Upper lobe of left lung (tissue), 6 donors: ENCODE measurements around the gene PTPRS. TPM values are rescaled to one million over a fixed set of nuclear protein-coding genes. Genes with fewer than 3 reads are reported as not detected.
"Not testable (repeated sequence)": the region's sequence is repeated elsewhere in the genome, so short reads cannot be mapped to it uniquely, and the experiment has no call there.

Experiments
- ATAC-seq, 2 donors: fragments of 200-7000 bp; cut with Tn5 transposase; one replicate each; pipeline ENCODE4 v1.9.1; 2022; ENCODE audit warnings: mild to moderate bottlenecking in 2 of 2, moderate library complexity in 2 of 2; ENCODE audit not compliant: low FRiP score in 2 of 2
- DNase-seq, 2 donors: peaks; one replicate each; pipeline ENCODE4 v3.0.0-alpha.2; 2019 to 2020
- H3K27ac ChIP-seq, 4 donors: fragments of 200-600 bp; sonication (generic); one replicate each; pipeline ENCODE4 v1.5.1; 2016 to 2019
- H3K27me3 ChIP-seq, 4 donors: fragments of 200-600 bp; sonication (generic); one replicate each; pipeline ENCODE4 v1.5.1; 2017 to 2019
- H3K36me3 ChIP-seq, 4 donors: fragments of 200-600 bp; sonication (generic); one replicate each; pipeline ENCODE4 v1.5.1; 2016 to 2019
- H3K4me1 ChIP-seq, 4 donors: fragments of 200-600 bp; sonication (generic); one replicate each; pipeline ENCODE4 v1.5.1; 2018 to 2019
- H3K4me3 ChIP-seq, 4 donors: fragments of 200-600 bp; sonication (generic); one replicate each; pipeline ENCODE4 v1.5.1; 2017 to 2019; ENCODE audit warnings: mild to moderate bottlenecking in 2 of 4, moderate library complexity in 1 of 4
- H3K9me3 ChIP-seq, 4 donors: fragments of 200-600 bp; sonication (generic); one replicate each; pipeline ENCODE4 v1.5.1; 2018 to 2019
- CTCF ChIP-seq, 6 experiments: fragments of 450-650 bp in 4 of 6; fragments of 200-600 bp in 2 of 6; sonication (generic) in 2 of 6; IDR thresholded peaks; one replicate each; pipeline ENCODE4 v1.5.1; 2016 to 2019; ENCODE audit warnings: antibody characterized with exemption in 6 of 6
- EP300 ChIP-seq, 4 donors: sonication (generic); formaldehyde crosslinking; IDR thresholded peaks; one replicate each; pipeline ENCODE4 v1.5.1; 2017; ENCODE audit warnings: antibody characterized with exemption in 4 of 4, control low read depth in 2 of 4
- POLR2A ChIP-seq, 4 donors: fragments of 450-650 bp; IDR thresholded peaks; one replicate each; pipeline ENCODE4 v1.5.1; 2016 to 2017; ENCODE audit warnings: antibody characterized with exemption in 4 of 4, mild to moderate bottlenecking in 2 of 4
- POLR2AphosphoS5 ChIP-seq, 2 donors: sonication (generic); formaldehyde crosslinking; IDR thresholded peaks; one replicate each; pipeline ENCODE4 v1.5.1; 2017; ENCODE audit warnings: antibody characterized with exemption in 2 of 2
- WGBS, 2 donors: methylation state at CpG; one replicate each; pipeline ENCODE4 v1.1.5; 2017 to 2018; 5-methylcytosine and 5-hydroxymethylcytosine counted together
- total RNA-seq, 6 donors: library from RNA; depleted of rRNA in 4 of 6; stranded (reverse); fragments of >200 nt in 4 of 6; gene quantifications; one replicate each; pipeline versions ENCODE4 v1.1.0 to v1.2.1, GENCODE V29; 2016 to 2021
- donor health status: DM: no; HTN: no; CAD: no; lungs with moderate emphysema.
- donor health status: DM: no; HTN: yes; CAD: no; lungs with severe emphysema.

Gene PTPRS
- total RNA-seq, 6 donors from 2014 or later: 85.6 to 325 (median 146) TPM

DNA sequence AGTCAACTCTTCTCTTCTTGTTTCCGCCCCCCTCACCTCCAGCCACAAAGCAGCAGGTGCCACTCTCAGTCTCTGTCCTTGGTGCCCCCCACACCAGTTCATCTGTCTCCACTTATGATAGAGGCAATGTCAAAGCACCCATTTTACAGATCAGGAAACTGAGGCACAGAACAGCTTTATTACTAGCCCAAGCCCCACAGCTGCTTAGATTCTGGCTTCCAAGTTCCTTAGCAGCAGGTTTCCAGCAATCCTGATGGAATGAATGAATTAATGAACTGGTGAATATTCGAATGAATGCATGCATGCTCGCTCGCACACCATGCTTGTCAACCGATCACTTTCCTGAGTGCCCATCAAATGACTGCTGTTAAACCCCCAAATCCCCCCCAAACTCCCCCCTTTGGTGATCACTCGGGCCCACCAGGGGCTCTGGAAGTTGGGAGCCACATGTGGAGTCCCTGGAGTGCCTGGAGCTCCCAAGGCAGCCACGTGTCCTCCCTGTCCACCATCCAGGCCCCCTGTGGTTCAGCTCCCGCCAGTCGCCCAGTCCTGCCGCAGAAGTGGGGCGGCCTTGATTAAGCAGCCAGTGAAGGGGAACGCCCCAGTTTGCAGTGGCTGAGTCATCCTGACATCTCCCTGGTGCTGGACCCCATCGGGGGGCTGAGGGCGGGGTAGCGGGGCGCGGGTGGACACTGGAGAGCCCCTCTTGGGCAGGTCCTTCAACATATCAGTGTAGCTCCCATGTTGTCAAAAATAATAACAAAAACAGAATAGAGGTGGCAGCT, 6.8 kb downstream of the PTPRS start:
- no peaks in the 10 kb centered on the region for H3K9me3 ChIP-seq
- TF ChIP-seq POLR2AphosphoS5 (IDR thresholded peaks at IDR 0.05) (no peak), EP300 (IDR thresholded peaks at IDR 0.05) (no peak), CTCF (IDR thresholded peaks at IDR 0.05) (no peak), POLR2A (IDR thresholded peaks at IDR 0.05) (no peak)
- H3K27ac ChIP-seq: no peak overlapping the region
- H3K4me1 ChIP-seq: peaks cover 0 to 4% (median 0%) of the 10 kb centered on the region in 4 donors
- peaks cover 0 to 27% (median 14%) of the 10 kb centered on the region in 4 donors for H3K27me3 ChIP-seq
- no peaks in the 10 kb centered on the region for H3K36me3 ChIP-seq
- no peak for ATAC-seq
- H3K4me3 ChIP-seq: no peak overlapping the region
- 75 to 87% methylated on average over 17 of the region's 17 CpGs for WGBS, 2 donors
- DNase-seq: no peak

GRCh38 chr19:5332501-5332900, 8.1 kb downstream of the PTPRS start:
- TF ChIP-seq POLR2AphosphoS5 (IDR thresholded peaks at IDR 0.05) (no peak), POLR2A (IDR thresholded peaks at IDR 0.05) (no peak), EP300 (IDR thresholded peaks at IDR 0.05) (no peak), CTCF (IDR thresholded peaks at IDR 0.05) (no peak)
- ATAC-seq: no peak
- H3K9me3 ChIP-seq: no peaks in the 10 kb centered on the region
- WGBS, 2 donors: 90 to 93% methylated on average over 11 of the region's 11 CpGs
- no peak for DNase-seq
- no peak overlapping the region for H3K27ac ChIP-seq
- H3K4me1 ChIP-seq: no peaks in the 10 kb centered on the region
- no peak overlapping the region for H3K4me3 ChIP-seq
- H3K36me3 ChIP-seq: no peaks in the 10 kb centered on the region
- peaks cover 0 to 16% (median 4%) of the 10 kb centered on the region in 4 donors for H3K27me3 ChIP-seq

- Histone ChIP-seq H3K4me3 (no peak overlapping the region), H3K36me3 (no peaks in the 10 kb centered on the region), H3K27ac (no peak overlapping the region), H3K27me3 (peaks cover 0 to 14% (median 1%) of the 10 kb centered on the region in 4 donors), H3K9me3 (no peaks in the 10 kb centered on the region), H3K4me1 (no peaks in the 10 kb centered on the region)
- TF ChIP-seq POLR2A (IDR thresholded peaks at IDR 0.05) (no peak), POLR2AphosphoS5 (IDR thresholded peaks at IDR 0.05) (no peak), EP300 (IDR thresholded peaks at IDR 0.05) (no peak), CTCF (IDR thresholded peaks at IDR 0.05) (no peak)
- ATAC-seq (no peak), DNase-seq (no peak)
- 88 to 89% methylated on average over 13 of the region's 13 CpGs for WGBS, 2 donors
These were observed 8.8 kb downstream of the PTPRS start for GRCh38 chr19:5331790-5332189.

DNA sequence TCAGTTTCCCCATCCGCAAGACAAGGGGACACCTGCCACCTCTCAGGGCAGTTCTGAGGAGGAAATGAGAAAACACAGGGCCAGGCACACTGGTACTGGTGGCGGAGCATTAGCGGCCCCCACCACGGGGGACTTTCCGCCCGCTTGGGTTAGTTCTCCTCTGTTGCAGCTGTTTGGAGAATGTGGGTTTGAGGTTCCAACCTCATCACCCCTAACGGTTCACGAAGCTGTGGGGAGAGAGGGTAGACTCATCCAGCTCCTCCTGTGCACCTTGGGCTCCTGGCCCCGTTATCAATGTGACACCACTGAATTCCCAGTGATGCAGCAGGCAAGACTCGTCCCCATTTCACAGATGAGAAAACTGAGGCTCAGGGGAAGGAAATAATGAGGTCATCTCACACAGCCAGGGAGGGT, 10.3 kb downstream of the PTPRS start:
- no peak overlapping the region for H3K4me3 ChIP-seq
- no peak overlapping the region for H3K27ac ChIP-seq
- H3K4me1 ChIP-seq: no peaks in the 10 kb centered on the region
- no peaks in the 10 kb centered on the region for H3K9me3 ChIP-seq
- H3K27me3 ChIP-seq: peaks cover 0 to 8% (median 1%) of the 10 kb centered on the region in 4 donors
- TF ChIP-seq CTCF (IDR thresholded peaks at IDR 0.05) (no peak), POLR2A (IDR thresholded peaks at IDR 0.05) (no peak), POLR2AphosphoS5 (IDR thresholded peaks at IDR 0.05) (no peak), EP300 (IDR thresholded peaks at IDR 0.05) (no peak)
- no peaks in the 10 kb centered on the region for H3K36me3 ChIP-seq
- ATAC-seq (no peak), DNase-seq (no peak)
- 75 to 88% methylated on average over 10 of the region's 10 CpGs for WGBS, 2 donors

DNA sequence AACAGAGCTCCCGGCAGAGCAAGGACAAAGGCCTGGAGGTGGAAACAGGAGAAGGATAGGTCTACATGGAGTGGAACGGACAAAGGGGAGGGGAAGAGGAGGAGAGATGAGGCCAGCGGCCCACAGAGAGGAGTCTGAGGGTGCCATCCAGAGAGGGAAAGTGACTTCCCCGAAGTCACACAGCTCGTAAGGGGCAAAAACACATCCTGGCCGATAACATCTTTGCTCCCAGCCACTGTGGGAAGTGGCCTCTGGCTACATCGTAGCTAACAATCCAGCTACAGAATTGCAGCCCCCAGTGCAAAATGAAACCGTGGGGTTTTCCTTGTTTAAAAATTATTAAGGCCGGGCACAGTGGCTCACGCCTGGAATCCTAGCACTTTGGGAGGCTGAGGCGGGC, 11.5 kb downstream of the PTPRS start:
- Histone ChIP-seq H3K36me3 (no peaks in the 10 kb centered on the region), H3K4me1 (no peaks in the 10 kb centered on the region), H3K27me3 (no peaks in the 10 kb centered on the region), H3K9me3 (peaks cover 0 to 9% (median 0%) of the 10 kb centered on the region in 4 donors), H3K4me3 (no peak overlapping the region), H3K27ac (no peak overlapping the region)
- ATAC-seq (no peak), DNase-seq (no peak)
- WGBS, 2 donors: 85 to 89% methylated on average over 10 to 11 of the region's 11 CpGs
- TF ChIP-seq POLR2A (IDR thresholded peaks at IDR 0.05) (no peak), POLR2AphosphoS5 (IDR thresholded peaks at IDR 0.05) (no peak)

DNA sequence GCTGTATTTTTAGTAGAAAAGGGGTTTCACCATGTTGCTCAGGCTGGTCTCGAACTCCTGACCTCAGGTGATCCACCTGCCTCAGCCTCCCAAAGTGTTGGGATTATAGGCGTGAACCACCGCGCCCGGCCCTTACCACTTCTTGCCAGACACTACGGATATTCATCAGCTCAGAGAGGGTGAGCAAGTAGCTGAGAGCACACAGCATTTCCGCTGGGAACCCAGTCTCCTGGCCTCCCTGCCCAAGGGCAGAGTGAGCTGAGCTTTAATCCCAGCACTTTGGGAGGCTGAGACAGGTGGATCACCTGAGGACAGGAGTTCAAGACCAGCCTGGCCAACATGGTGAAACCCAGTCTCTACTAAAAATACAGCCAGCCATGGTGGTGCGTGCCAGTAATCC, 12.2 kb downstream of the PTPRS start:
- H3K9me3 ChIP-seq, H3K36me3 ChIP-seq, DNase-seq, H3K27ac ChIP-seq, H3K4me3 ChIP-seq, H3K27me3 ChIP-seq, H3K4me1 ChIP-seq, ATAC-seq: not testable (repeated sequence)
- WGBS, 2 donors: 76 to 87% methylated on average over 5 to 8 of the region's 8 CpGs
